ENCODE data around the gene POLR2F.

The POLR2F gene

DNA sequence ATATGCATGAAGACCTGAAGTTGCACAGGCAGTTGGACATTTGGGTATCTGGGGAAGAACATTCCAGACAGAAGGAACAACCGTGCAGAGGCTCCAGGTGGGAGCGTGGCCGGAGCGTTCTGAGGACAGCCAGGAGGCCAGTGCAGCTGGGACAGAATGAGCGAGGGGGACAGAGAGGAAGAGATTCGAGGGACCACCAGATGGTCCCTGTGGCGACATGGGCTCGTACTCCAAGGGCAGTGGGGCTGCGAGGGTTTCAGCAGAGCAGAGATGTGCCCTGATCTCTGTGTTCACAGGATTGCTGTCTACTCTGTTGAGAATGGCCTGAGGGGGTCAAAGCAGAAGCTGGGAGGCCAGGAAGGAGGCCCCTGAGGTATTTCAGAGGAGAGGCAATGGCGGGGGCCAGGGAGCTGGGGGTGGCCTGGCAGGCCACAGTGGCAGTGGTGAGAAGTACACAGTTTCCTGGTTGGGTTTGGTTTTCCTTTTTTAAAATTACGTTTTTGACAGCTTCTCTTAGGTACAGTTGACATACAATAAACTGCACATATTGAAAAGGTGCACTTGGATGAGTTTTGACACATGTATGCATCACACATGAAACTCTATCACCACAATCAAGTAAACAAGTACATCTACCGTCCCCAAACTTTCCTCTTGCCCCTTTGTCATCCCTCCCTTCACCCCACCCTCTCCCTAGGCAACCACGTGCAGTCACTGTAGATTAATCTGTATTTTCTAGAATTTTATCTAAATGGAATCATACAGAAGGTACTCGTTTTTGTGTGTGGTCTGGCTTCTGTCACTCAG, 55.7 kb downstream of the POLR2F start:
- no peak for DNase-seq

DNA sequence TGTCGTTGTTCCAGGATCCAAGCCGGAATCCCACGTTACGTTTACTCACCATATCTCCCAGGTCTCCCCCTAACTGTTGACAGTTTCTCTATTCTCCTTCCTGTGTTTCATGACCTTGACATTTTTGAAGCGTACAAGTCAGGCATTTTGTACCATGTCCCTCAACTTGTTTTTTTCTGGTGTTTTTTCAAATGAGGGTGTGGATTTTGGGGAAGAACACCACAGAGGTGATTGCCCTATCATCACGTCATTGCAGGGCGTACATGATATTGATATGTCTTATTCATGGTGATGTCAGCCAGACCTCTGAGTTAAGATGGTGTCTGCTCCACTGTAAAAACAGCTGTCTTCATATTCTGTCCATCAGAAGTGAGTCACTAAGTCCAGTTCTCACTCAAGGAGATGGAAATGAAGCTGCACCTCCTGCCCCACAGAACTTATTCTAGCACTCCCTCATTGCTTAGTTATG, 59.1 kb downstream of the POLR2F start:
- DNase-seq: no peak

DNA sequence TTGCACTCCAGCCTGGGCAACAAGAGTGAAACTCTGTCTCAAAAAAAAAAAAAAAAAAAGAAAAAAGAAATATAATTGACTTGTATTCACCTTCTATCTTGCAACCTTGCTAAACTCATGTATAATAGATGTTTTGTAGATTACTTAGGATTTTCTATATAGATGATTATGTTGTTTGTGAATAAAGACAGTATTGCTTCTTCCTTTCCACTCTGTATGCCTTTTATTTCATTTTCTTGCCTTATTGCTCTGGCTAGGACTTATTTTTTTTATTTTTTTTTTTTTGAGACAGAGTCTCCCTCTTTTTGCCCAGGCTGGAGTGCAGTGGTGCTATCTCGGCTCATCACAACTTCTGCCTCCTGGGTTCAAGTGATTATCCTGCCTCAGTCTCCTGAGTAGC, 60.6 kb downstream of the POLR2F start:
- DNase-seq: no peak

DNA sequence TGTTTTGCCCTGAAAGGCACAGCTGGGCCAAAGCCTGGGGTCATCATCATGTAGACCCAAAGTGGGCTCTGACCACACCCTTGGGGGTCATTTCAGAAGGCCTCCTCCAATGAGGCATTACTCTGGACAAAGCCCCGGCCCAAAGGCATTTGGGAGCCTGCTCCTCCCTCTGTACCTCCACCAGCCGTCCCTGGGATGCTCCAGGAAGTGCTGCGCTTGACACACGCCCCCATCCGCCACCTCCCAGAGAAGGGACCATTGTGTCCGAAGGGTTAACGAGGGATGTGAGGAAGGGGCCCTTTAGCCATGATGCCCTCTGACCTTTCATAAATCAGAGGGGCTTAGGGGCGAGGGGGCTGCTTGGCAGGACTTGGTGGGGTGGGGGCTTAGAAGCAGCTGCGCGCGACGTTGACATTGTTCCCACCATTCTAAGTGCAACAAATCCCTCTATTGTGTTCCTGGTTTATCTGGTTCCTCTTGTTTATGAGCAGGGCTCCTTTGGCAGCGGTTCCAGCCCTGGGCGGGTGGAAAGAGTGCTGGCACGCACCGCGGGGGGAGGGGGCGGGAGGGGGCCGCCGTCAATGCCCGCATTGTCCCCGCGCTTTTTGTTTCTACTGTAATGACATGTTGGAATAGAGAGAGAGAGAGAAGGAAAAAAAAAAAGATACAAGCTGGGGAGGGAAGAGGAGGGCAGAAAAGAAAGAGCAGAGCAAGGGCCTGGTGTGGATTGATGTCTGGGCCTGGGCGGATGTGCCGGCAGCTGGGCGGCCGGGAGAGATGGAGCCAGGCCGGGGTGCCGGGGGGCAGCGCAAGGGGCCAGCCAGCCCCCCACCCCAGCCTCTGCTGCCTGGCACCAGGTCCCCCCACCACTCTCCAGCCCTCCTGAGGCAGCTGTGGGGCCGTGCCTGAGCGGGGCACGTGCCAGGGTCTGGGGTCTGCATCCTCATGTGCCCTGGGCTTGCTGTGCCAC, 63.0 kb downstream of the POLR2F start:
- peak; percentile 12 for DNase-seq

DNA sequence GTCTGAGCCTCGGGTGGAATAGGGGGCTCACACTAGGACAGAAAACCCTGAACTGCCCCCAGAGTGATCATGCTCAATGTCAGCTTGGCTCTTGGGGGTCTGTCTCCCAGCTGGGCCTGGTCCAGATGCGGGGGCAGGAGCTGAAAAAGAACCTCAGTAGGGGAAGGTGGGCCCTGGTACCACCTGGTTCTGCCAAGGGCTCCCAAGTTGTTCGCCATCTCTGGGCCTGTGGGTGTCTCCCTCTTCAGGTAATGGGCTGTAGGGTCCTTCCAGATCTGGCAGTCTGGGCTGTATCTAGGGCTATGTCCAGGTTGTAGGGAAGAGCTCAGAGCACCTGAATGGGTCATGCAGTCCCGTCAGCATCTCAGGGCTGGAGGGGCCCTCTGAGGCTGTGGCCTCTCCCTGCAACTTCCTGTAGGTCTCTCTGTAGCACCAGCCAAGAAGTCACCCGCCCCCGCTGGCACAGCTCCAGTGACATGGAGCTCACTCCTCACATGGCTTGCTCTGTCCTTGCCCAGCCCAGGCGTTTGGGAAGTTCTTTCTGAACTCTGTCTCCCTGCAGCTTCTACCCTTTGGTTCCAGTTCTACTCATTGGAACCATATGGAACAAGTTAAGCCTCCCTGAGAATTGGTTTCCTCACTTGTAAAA, 63.9 kb downstream of the POLR2F start:
- no peak for DNase-seq

DNA sequence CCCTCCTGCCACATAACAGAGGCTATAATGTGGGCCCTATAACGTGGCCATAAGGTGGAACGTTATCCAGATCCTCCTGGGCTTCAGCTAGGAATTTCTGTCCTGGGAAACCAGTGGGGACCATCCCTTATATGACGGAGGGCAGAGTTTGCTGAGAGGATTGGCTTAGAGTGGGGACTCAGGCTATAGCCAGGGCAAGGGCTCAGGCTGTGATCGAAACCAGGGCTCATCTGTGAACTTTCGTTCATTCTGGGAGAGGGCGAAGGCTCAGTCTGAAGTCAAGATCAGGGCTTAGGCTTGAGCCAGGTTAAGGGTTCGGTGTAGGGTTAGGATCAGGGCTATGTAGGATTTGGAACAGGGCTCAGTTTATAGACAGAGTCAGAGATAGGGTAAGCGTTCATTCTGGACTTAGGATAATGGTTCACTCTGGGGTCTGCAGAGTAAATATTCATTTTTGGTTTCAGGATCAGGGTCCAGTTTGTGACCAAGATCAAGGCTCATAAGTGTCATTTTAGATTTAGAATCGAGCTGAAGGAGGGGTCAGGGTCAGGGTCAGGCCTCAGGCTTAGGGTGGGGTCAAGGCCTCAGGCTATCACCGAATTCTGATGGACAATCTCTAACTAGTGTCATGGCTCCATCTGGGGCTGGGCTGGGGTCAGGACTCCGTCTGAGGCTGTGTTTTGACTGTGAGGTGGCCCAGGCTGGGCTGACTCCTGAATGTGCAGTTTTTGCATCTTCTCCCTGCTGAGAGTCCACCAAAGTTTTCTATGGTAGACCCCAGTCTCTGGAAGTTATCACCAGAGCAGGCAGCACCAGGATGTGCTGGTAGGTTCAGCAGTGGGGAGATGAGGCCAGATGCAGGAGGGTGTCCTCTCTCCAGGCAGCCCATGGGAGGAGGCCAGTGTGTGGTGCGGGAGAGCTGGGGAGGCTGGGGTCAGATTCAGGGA, 64.7 kb downstream of the POLR2F start:
- no peak for DNase-seq

All from NCI-H2227 treated with DMSO at 0.1 percent for 48 hours (cell line).